ENCODE measurements around the gene POPDC2. TPM values are rescaled to one million over a fixed set of nuclear protein-coding genes. Genes with fewer than 3 reads are reported as not detected.

The POPDC2 gene
- total RNA-seq, 2 donors from 2014 or later: 1.3 to 26.3 TPM

DNA sequence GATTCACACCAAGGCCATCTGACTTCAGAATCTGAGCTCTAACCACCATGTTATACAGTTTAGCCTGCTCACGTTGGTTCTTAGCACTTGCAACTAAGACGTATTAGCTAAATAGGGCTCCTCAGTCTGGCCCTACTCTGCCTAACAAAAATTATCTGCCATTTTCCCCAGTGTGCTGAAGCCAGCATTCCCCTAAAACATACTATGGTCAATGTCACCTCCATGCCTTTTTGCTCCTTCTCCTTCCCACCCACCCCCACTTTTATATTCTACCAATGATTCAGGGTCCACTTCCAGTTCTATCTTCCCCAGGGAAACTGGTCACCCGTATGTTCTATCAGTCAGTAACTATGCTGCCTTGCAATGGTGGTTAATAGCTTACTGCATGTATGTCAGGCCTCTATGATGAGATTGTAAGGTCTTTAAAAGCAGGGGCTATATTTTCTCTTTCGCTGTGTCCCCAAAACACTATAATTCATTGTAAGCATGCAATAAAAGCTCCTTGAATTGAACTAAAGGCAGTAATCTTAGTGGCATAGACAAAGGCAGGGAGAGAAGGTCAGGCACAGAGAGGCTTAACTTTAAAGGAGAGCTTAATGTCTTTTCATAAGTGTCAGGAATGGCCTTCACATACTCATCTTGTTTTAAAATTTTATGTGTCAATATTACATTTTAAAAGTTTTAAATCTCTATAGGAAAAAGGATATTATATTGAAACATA is 23.3 kb downstream of the POPDC2 start:
- peak overlapping the region; percentile 59 for H3K27ac ChIP-seq
- H3K27me3 ChIP-seq: no peaks in the 10 kb centered on the region
- TF ChIP-seq, protein P1, sequence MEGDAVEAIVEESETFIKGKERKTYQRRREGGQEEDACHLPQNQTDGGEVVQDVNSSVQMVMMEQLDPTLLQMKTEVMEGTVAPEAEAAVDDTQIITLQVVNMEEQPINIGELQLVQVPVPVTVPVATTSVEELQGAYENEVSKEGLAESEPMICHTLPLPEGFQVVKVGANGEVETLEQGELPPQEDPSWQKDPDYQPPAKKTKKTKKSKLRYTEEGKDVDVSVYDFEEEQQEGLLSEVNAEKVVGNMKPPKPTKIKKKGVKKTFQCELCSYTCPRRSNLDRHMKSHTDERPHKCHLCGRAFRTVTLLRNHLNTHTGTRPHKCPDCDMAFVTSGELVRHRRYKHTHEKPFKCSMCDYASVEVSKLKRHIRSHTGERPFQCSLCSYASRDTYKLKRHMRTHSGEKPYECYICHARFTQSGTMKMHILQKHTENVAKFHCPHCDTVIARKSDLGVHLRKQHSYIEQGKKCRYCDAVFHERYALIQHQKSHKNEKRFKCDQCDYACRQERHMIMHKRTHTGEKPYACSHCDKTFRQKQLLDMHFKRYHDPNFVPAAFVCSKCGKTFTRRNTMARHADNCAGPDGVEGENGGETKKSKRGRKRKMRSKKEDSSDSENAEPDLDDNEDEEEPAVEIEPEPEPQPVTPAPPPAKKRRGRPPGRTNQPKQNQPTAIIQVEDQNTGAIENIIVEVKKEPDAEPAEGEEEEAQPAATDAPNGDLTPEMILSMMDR (IDR thresholded peaks at IDR 0.05): no peak
- H3K4me1 ChIP-seq: no peaks in the 10 kb centered on the region
- DNase-seq: no peak
- H3K9ac ChIP-seq (ENCODE audit: low read depth in 2 of 2, low read length in 2 of 2): no peak overlapping the region
- H3K4me3 ChIP-seq: no peak overlapping the region
- H3K9me3 ChIP-seq: no peaks in the 10 kb centered on the region
- no peaks in the 10 kb centered on the region for H3K36me3 ChIP-seq
- intact Hi-C loops (cut with DNase I): no loop called here

DNA sequence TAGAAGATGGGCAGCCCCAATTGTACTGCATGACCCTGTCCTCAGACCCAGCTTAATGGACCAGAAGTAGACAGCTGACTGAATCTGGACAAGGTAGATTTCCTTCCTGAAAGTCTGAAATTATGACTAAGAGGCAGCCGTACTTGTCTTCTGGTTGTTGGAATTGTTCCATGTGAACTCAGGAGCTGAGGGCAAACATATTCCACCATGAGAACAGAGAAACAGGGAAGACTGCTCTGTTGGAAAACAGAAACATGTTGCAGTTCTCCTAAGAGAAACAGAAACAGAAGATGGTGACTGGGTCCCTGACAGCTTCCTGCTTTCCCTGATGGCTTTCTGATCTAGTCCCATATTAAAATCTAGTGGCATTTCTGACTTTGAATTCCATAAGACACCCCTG is 24.1 kb downstream of the POPDC2 start:
- Histone ChIP-seq H3K4me1 (no peaks in the 10 kb centered on the region), H3K9ac (ENCODE audit: low read depth in 2 of 2, low read length in 2 of 2) (no peak overlapping the region), H3K27me3 (no peaks in the 10 kb centered on the region), H3K36me3 (no peaks in the 10 kb centered on the region), H3K4me3 (no peak overlapping the region), H3K9me3 (no peaks in the 10 kb centered on the region), H3K27ac (no peak overlapping the region)
- DNase-seq: no peak
- intact Hi-C loops (cut with DNase I): no loop called here
- TF ChIP-seq, protein P1 (IDR thresholded peaks at IDR 0.05): no peak

DNA sequence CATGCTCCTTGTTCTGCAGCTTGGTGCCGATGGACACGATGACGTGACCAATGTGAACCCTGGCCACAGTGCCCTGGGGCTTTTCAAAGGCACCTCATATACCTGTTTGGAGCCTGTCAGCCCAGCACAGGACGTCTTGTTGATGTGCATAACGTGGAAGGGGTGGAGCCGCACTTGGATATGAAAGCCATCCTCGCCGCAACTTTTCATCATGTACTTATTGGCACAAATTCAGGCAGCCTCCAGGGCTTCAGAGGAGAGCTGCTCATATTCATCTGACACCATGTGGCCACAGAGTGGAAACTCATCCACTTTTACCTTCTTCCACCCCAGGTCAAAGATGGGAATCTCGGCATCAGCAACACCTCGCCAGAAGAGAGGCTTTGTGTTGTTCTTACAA is 24.7 kb downstream of the POPDC2 start:
- intact Hi-C loops (cut with DNase I): no loop called here

DNA sequence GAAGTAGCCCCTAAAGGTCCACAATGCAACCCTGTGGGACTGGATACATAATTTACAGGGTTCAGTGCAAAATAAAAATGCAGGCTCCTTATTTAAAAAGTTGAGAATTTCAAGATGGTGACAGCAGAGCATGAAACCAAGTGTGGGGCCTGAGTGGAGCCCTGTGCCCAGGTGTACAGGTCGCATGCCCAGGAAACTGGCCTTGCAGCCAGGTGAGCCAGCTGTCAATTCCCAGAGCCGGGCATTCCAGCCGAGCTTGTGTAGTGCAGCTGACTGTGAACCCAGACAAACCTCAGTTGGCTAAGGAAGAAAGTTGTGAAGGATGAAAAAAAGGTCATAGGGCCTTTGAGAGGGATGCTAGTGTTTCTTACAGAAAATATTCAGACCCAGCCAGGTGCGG is 27.6 kb downstream of the POPDC2 start:
- Histone ChIP-seq H3K27ac (no peak overlapping the region), H3K9ac (ENCODE audit: low read depth in 2 of 2, low read length in 2 of 2) (no peak overlapping the region), H3K4me3 (no peak overlapping the region), H3K4me1 (no peaks in the 10 kb centered on the region), H3K36me3 (no peaks in the 10 kb centered on the region), H3K27me3 (no peaks in the 10 kb centered on the region), H3K9me3 (no peaks in the 10 kb centered on the region)
- TF ChIP-seq, protein P1 (IDR thresholded peaks at IDR 0.05): no peak
- intact Hi-C loops (cut with DNase I): no loop called here
- no peak for DNase-seq

More for the DNA sequence above, 24.7 kb downstream of the POPDC2 start:
- Histone ChIP-seq H3K27me3 (no peaks in the 10 kb centered on the region), H3K4me1 (no peaks in the 10 kb centered on the region), H3K27ac (no peak overlapping the region), H3K9me3 (no peaks in the 10 kb centered on the region), H3K4me3 (no peak overlapping the region), H3K9ac (ENCODE audit: low read depth in 2 of 2, low read length in 2 of 2) (no peak overlapping the region), H3K36me3 (no peaks in the 10 kb centered on the region)
- no peak for DNase-seq
- TF ChIP-seq, protein P1 (IDR thresholded peaks at IDR 0.05): no peak

DNA sequence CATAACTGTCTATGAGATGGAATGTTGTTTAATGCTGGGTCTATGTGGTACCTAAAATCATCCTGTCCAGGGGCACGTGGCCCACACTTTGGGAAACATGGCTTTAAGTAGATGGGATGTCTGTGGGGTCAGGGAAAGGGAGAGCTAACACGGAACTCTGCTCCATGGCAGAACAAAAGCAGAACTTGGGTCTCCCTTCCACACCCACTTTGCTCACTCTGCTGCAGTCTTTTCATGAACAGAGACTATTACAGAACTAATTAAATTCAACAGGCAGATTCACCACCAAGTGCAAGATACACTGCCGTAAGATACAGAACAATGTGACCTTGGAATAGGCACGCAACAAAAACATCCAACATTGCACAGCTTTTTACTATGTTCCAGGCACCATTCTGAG is 28.2 kb downstream of the POPDC2 start:
- Histone ChIP-seq H3K4me3 (no peak overlapping the region), H3K36me3 (no peaks in the 10 kb centered on the region), H3K27me3 (no peaks in the 10 kb centered on the region), H3K27ac (no peak overlapping the region), H3K9ac (ENCODE audit: low read depth in 2 of 2, low read length in 2 of 2) (no peak overlapping the region), H3K9me3 (no peaks in the 10 kb centered on the region), H3K4me1 (no peaks in the 10 kb centered on the region)
- intact Hi-C loops (cut with DNase I): no loop called here
- no peak for DNase-seq
- TF ChIP-seq, protein P1 (IDR thresholded peaks at IDR 0.05): no peak

Measured in colonic mucosa (tissue), 4 donors.